ENCODE measurements around the gene ZACN.
"Not testable (repeated sequence)": the region's sequence is repeated elsewhere in the genome, so short reads cannot be mapped to it uniquely, and the experiment has no call there.

Gene ZACN

DNA sequence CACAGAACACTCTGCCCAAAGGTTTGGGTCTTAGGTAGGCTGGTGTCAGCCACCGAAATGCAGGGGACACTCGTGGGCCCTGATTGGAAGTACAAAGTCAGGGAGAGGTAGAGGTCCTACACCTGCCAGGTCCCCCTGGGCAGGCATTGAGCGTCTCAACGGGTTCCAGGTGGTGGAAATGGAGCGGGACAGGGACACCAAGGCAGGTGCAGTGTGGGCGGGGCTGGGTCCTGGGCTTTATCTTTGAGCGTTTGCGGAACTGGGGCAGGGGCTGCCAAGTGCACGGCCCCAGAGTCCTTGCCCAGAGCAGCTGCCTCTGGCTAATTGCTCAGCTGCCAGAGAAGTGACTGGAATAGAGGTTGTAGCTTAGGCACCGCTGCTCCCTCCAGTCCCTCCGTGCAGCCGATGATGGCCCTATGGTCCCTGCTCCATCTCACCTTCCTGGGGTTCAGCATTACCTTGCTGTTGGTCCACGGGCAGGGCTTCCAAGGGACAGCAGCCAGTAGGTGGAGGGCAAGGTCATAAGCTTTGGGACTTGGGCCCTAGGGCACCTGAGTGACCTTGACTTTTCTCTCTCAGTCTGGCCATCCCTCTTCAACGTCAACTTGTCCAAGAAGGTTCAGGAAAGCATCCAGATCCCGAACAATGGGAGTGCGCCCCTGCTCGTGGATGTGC, at the start of gene ZACN:
TSS of gene ZACN (plus strand) at position 323 of the 675 bp plus-strand sequence. CDS start at position 406, 83 bp downstream.
- DNase-seq (ENCODE audit: low spot score): no peak

DNA sequence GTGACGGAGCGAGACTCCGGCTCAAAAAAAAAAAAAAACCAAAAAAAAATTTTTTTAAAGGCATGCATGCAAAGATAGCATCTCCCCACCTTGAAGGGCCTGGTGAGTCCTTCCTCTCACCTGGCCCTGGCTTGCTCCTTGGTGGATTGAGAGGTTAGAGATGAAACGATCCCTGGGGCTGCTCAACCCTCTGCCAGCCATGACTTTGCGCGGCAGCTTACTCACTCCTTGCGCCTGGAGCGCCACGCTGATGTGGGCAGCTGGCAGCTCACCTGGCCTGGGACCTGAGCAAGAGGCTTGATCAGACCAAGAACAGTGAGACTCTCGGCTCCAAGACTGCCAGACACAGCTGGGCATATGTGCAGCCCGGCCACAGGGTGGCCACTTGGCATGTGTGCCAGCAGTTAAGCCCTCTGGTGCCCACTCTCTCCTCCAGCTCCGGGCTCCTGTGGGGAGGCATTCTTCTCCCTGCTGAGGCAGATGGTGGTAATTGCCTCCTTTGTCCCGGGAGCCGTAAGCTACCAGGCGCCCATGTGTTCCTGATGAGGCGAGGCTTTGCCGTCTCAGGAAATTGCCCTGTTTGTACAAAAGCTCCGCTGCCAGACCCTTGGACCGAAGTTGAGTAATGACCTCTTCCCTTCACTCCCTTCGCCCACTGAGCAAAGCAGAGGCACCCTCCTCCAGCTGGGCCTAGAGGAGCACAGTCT, 46.8 kb upstream of the ZACN start:
- no peak for DNase-seq (ENCODE audit: low spot score)

DNA sequence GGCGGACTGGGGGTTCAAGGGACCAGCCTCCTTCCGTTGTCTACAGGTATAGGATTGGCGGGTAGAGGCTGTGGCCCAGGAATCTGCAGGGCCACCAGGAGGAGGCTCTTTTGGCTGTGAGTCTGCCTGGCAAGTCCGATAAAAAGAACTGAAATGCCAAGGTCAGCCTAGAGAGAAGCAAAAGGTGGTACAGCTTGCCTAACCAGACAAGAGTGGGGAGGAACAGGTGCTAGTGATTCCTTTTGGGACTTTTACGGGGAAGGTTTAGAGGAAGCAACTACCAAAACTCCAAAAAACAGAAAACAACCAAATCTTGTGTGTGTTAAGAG, 46.2 kb upstream of the ZACN start:
- no peak for DNase-seq (ENCODE audit: low spot score)

GRCh38 chr17:76033139-76033538, 45.8 kb upstream of the ZACN start:
- DNase-seq (ENCODE audit: low spot score): no peak

GRCh38 chr17:76034428-76035350, 44.3 kb upstream of the ZACN start:
- DNase-seq (ENCODE audit: low spot score): peak; percentile 92

DNA sequence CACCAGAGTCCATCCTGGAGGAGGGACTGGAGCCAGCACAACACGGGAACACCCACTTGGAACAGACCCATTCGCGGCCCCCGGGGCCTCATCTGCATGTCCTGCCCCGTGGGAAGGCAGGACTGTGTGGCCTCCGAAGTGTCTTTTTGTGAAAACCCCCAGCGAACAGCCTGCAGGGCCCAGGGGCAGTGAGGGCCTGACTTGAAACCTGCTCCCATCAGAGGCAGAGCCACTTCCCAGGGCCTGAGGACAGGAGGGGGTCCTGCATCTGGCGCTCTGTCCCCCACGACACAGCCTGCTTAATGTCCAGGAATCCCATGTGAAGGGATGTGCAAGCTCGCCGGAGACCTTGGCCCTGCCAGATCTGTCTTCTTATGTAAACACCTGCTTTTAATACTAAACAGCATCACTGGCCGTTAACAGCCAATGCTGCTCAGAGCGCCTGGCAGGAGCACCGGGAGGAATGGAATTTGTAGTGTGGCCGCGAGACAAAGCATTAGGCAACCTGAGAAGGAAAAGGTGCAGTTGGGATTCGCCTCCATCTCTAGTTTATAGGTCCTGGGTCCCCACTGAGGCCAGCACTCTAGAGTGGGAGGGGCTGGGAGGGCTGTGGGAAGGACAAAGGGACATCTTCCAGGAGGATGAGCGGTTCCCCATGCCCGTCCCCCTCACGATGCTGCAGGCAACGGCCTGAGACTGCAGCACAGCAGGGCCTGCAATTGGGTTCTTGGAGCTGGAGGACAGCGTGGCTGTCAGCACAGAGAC, 42.3 kb upstream of the ZACN start:
- no peak for DNase-seq (ENCODE audit: low spot score)

GRCh38 chr17:76038050-76038449, 40.9 kb upstream of the ZACN start:
- DNase-seq (ENCODE audit: low spot score): no peak

DNA sequence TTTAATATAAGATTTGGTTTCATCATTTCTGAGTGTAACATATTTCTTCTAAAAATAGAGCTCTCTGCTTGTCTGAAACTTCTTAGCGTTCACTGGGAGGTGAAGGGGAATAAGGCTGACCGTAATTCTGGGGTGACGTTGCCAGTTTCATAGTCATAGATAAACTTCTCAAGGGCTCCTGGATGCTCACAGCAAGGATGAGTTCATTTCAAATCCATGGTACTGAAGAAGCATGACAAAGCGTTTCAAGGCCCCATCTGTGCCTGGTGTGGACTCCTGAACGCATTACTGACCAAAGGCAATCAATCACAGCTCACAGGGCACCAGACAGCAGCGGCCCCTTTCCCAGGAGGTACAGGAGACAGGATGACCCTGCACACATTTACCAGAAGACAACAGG, 39.9 kb upstream of the ZACN start:
- no peak for DNase-seq (ENCODE audit: low spot score)

DNA sequence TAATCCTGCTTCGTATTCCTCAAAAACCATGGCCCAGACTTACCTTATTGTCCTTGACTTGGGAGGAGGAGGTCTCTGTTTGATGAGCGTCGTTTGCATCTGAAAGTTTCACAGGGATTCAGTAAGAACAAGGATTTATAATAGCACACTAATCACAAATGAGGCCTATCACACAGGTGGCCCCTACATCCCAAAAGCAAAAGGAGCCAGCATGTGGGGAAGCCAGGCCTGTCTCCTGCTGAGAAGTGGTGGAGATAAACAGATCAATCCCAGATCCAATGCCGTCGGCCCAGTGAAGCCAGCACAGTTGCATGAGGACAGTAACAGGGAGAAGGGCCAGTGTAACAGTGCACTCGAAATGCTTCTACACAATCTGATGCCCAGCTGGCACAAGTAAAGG, 38.6 kb upstream of the ZACN start:
- no peak for DNase-seq (ENCODE audit: low spot score)

GRCh38 chr17:76042868-76043267, 36.1 kb upstream of the ZACN start:
- not testable (repeated sequence) for DNase-seq (ENCODE audit: low spot score)

- not testable (repeated sequence) for DNase-seq (ENCODE audit: low spot score)
Observed at GRCh38 chr17:76044475-76045007, 34.4 kb upstream of the ZACN start.

DNA sequence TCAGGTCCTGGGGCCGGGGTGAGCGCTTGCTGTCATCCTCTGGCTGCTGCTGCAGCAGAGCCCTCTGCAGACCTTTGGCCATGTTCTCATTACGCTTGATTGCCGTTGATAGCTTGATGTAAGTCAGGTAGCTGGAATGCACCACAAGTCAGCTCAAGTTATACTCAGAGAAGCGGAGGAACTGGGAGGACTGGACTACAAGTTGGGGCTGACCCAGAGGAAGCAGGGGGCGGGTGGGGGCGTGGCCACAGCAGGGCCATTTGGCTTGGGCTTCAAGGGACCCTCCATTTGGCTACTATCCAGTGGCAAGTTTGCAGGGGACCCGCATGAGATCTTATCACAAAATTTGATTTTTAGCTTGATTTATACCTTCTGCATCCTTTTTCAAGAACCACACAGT, 32.9 kb upstream of the ZACN start:
- DNase-seq (ENCODE audit: low spot score): no peak

- DNase-seq (ENCODE audit: low spot score): no peak
Observed at GRCh38 chr17:76048025-76048605, 30.9 kb upstream of the ZACN start.

- DNase-seq (ENCODE audit: low spot score): no peak
Observed at GRCh38 chr17:76048711-76049110, 30.3 kb upstream of the ZACN start.

- DNase-seq (ENCODE audit: low spot score): no peak
Observed at GRCh38 chr17:76049239-76049638, 29.7 kb upstream of the ZACN start.

DNA sequence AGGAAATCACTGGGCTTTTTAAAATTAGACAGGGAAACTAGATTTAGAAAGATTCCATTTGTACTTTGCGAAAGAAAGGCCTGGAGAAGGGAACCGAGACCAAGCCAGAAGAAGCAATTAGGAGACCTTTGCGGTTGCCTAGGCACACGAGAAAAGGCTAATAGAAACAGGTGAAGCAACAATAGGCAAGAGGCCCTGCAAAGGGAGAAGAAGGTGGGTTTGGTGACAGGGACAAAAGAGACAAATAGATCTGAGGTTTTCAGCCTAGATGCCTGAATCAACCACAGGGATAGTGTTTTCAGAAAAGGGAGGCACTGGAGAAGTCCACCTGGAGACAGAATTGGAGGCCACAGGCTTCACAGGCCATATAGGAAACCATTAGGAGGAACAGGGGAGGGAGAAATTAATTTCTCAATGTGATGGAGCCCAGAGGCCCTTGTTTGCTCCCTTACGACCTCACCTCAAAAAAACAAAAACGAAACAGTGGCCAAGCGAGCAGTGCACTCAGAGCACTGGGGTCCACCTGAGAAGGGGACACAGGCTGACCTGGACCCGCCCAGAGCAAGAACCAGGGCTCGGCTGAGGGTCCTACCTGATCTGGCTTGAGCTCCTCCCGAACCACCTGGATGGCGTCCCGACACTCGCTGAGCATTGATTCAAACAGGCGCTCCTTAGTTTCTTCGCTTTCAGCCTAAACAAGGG, 29.0 kb upstream of the ZACN start:
- no peak for DNase-seq (ENCODE audit: low spot score)

DNA sequence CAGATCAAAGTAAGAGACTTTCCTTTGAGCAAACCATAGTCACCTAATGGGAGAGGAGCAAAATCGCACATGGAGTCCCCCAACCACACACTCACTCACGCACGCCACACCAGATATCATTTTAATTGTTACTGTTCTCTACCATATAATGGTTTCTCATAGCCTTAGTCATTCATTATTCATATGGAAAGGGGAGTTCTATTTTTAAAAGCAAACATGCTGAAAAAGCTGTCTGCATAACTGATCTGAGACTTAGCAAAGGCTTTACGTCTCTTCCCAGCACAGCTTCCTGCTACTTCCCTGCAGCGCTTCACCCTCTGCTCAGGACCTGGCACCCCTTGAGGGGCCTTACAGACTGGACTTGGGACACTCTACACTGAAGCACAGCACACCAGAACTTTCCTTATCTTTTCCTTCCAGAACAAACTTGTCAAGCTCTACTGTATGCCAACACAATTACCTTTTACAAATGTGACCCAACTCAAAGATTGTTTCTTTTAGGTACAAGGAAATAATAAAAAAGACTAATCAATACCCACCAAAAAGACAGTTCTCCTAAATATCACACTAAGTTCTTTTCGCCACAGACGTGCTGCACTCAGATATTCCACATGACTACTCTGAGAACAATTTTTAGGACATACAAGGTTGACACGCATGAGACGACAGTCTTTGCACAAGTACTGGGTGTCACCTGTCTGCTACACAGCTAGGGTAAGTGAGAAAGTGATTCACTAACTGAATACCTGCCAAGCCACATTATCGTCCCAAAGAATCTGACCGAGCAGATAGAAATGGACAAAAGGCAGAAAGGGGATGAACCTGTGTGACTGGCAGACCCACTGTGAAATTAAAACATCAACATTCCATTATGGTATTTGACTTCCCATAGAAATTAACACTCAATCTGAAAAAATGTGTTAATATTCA, 28.2 kb upstream of the ZACN start:
- DNase-seq (ENCODE audit: low spot score): no peak

DNA sequence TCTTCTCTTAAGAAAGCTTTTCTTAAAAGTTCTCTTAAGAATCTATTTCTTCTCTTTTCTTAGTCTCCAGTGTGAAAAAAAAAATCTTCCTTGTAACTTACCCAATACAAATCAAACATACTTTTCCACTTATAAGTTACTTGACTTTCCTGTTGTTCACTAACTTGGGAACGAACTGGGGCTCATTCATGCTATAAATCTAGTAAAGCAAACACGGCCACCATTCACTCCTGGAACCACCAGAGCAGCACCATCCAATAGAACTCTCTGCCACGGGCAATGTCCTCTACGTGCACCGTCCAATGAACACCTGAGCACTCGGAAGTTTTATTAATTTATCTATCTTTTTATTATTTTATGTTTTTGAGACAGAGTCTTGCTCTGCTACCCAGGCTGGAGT, 27.4 kb upstream of the ZACN start:
- no peak for DNase-seq (ENCODE audit: low spot score)

GRCh38 chr17:76053246-76054111, 25.5 kb upstream of the ZACN start:
- peak; percentile 68 for DNase-seq (ENCODE audit: low spot score)
